SH-SY5Y (cell line): ENCODE measurements around the gene ZBTB17.

Source experiments
- GATA2 ChIP-seq: IDR thresholded peaks from 2 replicates; pipeline ENCODE4 v1.6.1; 2011; ENCODE audit warnings: mild to moderate bottlenecking, low read depth, low read length
- GATA3 ChIP-seq: IDR thresholded peaks from 2 replicates; pipeline ENCODE4 v1.6.1; 2011; ENCODE audit warnings: low read depth, mild to moderate bottlenecking, low read length, moderate library complexity

- no peak for TF ChIP-seq GATA2
- TF ChIP-seq GATA3, result no peak
Observed at GRCh38 chr1:16013908-16014258, 38.0 kb upstream of the ZBTB17 start.
